Kidney tubule cell (primary cell): Measurements from ENCODE around the gene MAGEB17.
A peak's percentile ranks its signal among the peaks of the same experiment; 100 is the strongest.
"Not testable (repeated sequence)": the region's sequence is repeated elsewhere in the genome, so short reads cannot be mapped to it uniquely, and the experiment has no call there.

ENCODE experiments used
- DNase-seq: peaks from one replicate; pipeline ENCODE4 v3.0.0-alpha.2; 2018; ENCODE audit warnings: low spot score

Gene MAGEB17

DNA sequence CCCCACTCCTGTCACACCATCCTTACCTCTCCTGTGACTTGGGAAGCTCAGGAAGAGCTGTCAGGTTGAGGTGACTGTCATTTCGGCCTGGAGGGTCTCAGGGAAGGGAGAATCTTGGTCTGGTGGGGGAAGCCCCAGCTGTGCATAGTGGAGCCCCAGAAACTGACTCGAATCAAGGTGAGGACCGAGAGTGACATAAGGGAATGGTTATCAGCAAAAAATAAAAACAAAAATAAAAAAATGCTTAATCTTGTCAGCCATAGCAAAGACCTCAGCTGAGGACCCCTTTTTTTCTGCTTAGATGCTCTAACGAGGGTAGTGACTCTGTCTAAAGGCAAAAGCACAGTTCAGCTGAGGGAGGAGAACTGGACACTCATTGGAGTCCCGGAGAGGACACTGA, at the start of gene MAGEB17:
Gene MAGEB17 (plus strand): TSS at position 301 of the 400 bp plus-strand sequence. CDS start 2,902 bp downstream, outside the sequence.
- no peak for DNase-seq

DNA sequence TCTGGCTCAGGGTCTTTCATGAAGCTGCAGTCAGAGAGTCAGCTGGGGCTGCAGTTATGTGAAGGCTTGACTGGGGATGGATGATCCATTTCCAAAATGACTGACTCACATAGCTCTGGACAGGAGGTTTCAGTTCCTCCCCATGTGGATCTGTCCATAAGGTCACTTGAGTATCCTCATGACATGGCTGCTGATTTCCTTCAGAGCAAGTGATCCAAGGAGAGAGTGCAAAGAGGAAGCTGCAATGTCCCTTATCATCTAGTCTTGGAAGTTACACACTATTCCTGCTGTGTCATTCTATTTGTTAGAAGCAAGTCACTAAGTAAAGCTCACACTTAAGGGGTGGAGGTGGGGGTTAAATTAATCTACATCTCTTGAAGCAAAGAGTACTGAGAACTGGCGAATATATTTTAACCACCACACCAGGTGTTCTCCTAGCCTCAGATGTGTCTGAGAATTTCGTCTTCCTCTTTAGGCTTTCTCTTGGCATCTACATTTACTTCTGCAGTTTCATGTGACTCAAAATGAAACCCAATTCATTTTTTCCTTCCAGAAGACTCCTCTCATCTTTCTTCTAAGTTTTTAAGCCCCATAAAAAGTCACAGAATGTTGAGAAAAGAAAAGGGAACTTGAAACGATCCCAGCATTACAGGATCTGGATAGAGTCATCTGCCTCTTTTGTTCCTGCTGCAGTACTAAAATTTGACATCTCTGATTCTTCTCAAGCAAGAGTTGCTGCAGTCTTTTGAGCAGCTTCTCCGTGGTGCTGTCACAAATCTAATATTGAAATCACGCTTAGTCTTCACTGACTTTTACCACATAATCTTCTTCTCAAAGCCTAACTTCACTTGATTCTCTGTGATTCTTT, 47.7 kb upstream of the MAGEB17 start:
- no peak for DNase-seq

DNA sequence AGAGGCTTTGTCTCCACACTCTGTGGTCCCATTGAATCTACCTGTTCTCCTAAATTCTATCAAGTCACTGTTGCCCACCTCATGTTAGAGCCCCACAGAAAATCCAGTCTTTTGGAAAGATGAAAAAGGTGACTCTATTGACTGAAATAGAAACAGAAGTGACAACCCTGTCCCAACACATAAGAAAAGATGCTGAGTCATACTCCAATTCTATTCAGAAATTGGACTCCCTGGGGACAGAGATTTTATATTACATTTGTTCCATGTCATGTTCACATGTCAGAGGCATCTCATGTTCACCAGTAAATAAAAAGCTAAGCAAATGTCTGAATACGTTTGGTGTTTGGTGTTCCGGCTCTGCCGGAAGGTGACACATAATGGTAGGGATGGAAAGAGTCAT, 46.9 kb upstream of the MAGEB17 start:
- DNase-seq: no peak

DNA sequence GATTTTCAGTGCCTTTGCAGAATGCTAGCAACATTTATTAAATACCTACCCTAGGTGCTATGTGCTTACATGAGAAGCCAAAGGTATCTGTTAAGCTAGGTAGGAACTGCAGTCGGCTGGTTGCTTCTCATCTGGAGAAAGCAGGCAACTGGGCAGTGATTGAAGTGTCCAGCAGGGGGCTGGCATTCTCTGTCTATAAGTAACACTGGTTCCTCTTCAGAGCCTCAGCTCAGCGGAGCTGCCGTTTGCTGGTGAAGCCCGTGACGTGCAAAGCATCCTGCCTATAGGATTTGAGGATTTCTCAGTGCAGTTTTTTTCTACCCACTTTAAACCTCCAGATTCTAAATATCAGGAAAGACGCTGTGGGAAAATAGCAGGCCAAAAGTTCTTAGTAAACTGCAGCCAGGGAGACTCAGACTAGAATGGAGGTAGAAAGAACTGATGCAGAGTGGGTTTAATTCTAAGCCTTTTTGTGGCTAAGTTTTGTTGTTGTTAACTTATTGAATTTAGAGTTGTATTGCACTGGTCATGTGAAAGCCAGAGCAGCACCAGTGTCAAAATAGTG, 44.0 kb upstream of the MAGEB17 start, which contains the start of gene GRPR:
Gene GRPR (plus strand): TSS at position 344 of the 565 bp plus-strand sequence. CDS start 389 bp downstream, outside the sequence.
- peak; percentile 88 for DNase-seq

- DNase-seq: no peak
Measured at GRCh38 chrX:16124201-16124600, 43.1 kb upstream of the MAGEB17 start.

DNA sequence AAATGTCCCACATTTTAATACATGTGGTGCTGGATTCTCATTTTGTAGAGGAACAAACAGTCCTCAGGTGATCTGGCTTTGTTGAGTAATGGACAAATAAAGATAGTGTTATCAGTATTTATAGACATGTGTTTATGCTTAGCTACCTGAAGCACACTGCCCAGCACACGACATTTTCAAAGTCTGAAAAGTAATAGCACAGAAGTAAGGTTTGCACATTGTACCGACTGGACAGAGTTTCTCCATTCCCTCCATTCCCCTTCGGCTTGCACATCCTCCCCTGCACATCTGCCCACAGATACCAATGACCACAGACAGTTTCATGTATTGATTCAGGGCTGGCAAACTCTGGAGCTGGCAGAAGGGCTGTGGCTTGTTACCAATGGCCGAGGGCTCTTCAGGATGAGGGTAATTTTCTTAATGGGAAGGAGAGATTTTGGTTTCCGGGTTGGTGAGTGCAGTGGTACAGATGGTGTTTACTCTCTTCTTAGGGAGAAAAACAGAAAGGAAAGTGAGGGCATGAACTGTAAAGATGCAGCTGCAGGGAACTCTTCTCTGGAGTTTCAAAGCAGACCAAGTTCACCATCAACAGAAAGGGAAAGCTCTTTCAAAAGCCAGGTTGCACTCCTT, 41.6 kb upstream of the MAGEB17 start:
- DNase-seq: no peak

DNA sequence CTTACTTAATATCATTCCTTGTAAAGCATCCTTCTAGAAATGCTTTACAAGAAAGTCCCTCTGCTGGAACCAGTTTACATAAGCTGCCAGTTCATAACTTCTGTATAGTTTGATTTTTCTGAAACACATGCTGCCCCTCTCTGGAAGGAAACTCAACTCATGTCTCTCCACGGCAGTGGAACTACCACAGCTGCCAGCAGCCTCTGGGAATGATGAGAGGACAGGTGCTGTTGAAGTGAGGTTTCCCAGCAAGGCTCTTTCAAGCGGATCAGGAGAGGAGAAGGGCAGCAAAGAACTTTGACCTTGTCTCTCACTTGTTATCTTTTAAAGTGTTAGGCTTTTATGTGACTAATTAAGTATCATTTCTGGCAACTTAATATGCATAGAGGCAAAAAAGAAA, 36.6 kb upstream of the MAGEB17 start:
- DNase-seq: no peak

- DNase-seq: no peak
Measured at GRCh38 chrX:16134936-16135335, 32.3 kb upstream of the MAGEB17 start.

DNA sequence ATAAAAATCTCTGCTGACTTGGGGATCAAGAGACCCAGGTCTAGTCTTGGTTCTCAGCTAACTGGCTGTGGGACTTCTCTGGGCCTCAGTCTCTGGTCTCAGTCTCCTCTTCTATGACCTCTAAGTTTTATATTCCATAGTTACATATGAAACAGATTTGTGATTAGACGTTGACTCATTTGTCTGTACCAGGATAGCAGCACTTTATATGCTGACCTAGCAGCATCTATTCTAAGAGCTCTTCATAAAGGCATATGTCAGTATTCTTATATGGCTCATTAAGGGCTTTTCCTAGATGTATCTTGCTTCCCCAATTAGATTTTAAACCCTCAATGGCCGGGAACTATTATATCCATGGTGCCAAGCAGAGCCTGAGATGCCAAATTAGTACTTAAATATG, 31.2 kb upstream of the MAGEB17 start:
- DNase-seq: no peak

DNA sequence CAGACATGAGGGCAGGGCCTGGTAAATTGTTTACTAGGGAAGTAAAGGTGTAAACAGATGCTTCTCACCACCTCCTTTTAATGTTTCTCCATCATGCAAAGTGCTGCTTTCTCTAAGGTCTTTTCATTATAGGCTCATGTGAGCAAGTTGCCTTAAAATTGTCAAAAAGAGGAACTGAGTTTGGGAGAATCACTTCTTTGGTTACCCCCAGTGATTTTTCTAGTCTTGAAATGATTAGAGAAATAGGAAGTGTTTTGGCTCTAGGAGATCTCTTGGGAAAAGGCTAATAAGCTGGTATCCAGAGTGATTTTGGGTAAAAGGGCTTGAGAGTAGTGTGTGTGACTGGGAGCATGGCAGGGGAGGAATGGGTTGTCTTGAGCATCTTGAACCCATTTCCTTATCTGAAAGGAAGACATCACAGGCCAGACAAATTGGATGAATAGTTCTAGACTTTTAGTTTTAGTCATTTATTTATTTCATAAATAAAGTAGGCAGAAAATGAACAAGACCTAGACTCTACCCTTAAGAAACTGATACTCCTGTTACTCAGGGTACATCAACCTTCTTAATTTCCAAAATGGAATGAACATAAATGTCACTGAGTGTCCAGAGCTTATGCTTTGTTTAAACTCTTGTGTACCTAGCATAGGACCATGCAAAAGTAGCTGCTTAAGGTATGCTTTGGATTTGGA, 29.7 kb upstream of the MAGEB17 start:
- no peak for DNase-seq

DNA sequence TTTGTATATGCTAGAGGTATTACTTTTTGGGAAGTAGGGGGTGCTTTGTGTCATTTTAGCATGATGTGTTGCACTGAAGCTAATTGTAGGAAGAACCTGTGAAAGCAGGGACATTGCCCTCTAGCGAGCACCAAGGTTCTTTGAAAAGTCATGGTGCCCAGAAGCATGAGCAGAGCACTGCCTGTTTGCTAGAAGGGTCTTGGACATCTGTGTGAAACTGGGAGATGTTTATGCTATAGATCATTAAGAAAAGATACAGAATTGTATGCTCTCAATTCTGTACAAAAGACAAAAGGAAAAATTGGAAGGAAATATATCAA, 29.2 kb upstream of the MAGEB17 start:
- DNase-seq: no peak

- DNase-seq: no peak
Measured at GRCh38 chrX:16140448-16140847, 26.8 kb upstream of the MAGEB17 start.

GRCh38 chrX:16140983-16141382, 26.3 kb upstream of the MAGEB17 start:
- DNase-seq: no peak

GRCh38 chrX:16141422-16142245, 25.6 kb upstream of the MAGEB17 start:
- no peak for DNase-seq

DNA sequence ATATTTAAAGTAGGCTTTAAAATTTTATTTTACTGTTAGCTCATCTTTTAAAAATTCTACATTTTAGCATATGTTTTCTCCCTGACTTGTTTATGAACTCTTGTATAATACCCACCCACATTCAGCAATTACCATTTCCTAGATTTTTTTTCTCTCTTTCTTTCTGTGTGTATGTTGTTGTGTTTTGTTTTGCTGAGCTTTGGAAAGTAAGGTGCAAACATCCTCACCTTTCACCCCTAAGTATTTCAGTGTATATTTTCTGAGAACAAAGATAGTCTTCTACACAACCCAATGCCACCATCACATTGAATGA, 25.1 kb upstream of the MAGEB17 start:
- no peak for DNase-seq

DNA sequence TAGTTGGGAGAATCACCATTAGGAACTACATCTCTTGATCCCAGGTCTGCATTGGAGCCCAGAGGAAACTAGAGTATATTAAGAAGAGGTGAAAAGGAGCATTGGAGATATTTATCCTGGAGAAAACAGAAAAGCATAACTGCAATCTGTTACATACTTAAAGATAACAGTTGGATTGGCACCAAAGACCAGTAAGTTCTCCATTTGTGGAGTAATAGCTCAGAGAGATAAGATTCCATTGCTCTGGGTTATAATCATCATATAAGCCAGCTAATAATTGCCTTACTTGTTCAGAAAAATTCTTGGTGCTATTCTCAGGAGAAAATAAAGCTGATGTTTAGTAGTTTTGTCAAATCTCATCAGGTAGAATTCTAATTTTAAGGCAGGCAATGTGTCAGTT, 23.3 kb upstream of the MAGEB17 start:
- no peak for DNase-seq

DNA sequence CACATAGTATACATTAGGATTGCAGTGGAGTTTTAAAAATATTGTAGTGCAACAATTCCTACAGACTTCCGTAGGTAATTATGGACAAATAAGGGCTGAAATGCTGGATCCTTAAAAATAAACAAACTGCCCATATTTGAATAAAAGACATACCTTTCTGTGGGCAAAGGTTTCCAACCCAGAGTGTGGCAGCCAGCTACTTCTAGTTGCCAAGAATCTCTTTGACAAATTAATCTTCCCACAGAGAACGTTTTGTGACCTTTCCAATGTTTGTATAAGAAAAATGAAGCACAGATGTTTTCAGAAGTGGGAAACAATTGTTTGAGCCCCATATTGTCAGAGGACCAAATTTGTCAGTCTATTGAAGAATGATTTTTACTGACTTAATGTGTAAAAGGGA, 22.9 kb upstream of the MAGEB17 start:
- no peak for DNase-seq

GRCh38 chrX:16145093-16145492, 22.2 kb upstream of the MAGEB17 start:
- not testable (repeated sequence) for DNase-seq

DNA sequence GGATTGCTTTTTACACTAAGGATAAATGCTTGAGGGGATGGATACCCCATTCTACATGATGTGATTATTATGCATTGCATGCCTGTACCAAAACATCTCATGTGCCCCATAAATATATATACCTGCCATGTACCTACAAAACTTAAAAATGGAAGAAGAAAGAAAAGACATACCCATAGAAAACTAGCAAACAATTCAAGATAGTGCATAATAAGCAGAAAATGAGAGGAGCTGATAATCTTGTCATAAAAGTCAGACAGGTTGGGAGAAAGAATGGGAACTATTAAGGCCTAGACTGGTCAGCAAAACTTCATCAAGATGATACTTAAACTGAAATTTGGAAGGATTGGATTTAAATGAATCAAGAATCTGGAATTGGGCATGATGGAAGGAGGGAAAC, 21.6 kb upstream of the MAGEB17 start:
- no peak for DNase-seq

DNA sequence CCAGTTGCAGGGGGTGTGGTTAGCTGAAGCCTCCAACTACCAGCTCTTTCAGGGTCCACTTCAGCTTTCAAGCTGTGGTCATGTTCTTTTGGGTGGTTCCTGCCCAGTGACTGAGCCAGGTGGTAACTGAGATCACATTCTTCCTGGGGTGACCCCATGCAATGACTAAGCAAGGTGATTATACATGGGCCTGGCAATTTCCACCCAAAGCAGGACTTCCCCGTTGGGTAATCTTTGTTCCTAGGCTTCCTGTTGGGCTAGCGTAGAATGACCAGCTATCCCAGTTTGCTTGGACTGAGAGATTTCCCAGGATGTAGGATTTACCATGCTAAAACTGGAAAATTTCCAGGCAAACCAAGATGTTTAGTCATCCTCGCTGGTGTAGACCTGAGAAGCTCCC, 18.4 kb upstream of the MAGEB17 start:
- peak; percentile 97 for DNase-seq

GRCh38 chrX:16155581-16156096, 11.6 kb upstream of the MAGEB17 start:
- DNase-seq: no peak
